Natural killer cell (primary cell): ENCODE measurements around the gene SLAIN2. TPM values are rescaled to one million over a fixed set of nuclear protein-coding genes. Genes with fewer than 3 reads are reported as not detected.
A peak's percentile ranks its signal among the peaks of the same experiment; 100 is the strongest.

Experiments
- ATAC-seq, 3 donors: fragments of 150-1000 bp in 2 of 3; fragments of 200-7000 bp in 1 of 3; cut with Tn5 transposase; 1 replicate in 1 of 3; 2 replicates in 2 of 3; pipeline ENCODE4 v1.10.0; 2021; ENCODE audit warnings: mild to moderate bottlenecking in 2 of 3, moderate library complexity in 2 of 3
- DNase-seq, 2 donors: peaks; one replicate each; pipeline versions ENCODE4 v3.0.0 to v3.0.0-alpha.2; 2013 to 2021; ENCODE audit warnings: mixed read lengths in 1 of 2
- H3K27ac ChIP-seq: one replicate; pipeline ENCODE4 v1.5.1; 2013; ENCODE audit warnings: mild to moderate bottlenecking, low read length
- H3K27me3 ChIP-seq: one replicate; pipeline ENCODE4 v1.6.1; 2013; ENCODE audit warnings: low read length; ENCODE audit not compliant: control insufficient read depth, insufficient read depth
- H3K36me3 ChIP-seq: one replicate; pipeline ENCODE4 v1.6.1; 2013; ENCODE audit warnings: low read length; ENCODE audit not compliant: control insufficient read depth, insufficient read depth
- H3K4me1 ChIP-seq: one replicate; pipeline ENCODE4 v1.6.1; 2013; ENCODE audit warnings: low read length; ENCODE audit not compliant: control insufficient read depth, insufficient read depth
- H3K4me3 ChIP-seq: one replicate; pipeline ENCODE4 v1.5.1; 2013; ENCODE audit warnings: low read length
- H3K9me3 ChIP-seq: one replicate; pipeline ENCODE4 v1.6.1; 2013; ENCODE audit warnings: low read length; ENCODE audit not compliant: control insufficient read depth, insufficient read depth
- H3K27ac Mint-ChIP-seq, 2 donors: one replicate each; pipeline ENCODE4 v1.8.0; 2022; ENCODE audit warnings: mild to moderate bottlenecking in 2 of 2, mixed read lengths in 2 of 2, moderate library complexity in 1 of 2
- H3K27me3 Mint-ChIP-seq, 2 donors: one replicate each; pipeline ENCODE4 v1.8.0; 2022; ENCODE audit warnings: low read depth in 2 of 2, mixed read lengths in 2 of 2
- H3K36me3 Mint-ChIP-seq: one replicate; pipeline ENCODE4 v1.8.0; 2022; ENCODE audit warnings: mixed read lengths
- H3K4me1 Mint-ChIP-seq, 2 donors: one replicate each; pipeline ENCODE4 v1.8.0; 2022; ENCODE audit warnings: mixed read lengths in 2 of 2
- H3K4me3 Mint-ChIP-seq: one replicate; pipeline ENCODE4 v1.8.0; 2022; ENCODE audit warnings: mild to moderate bottlenecking, moderate library complexity, mixed read lengths
- H3K9me3 Mint-ChIP-seq, 2 donors: one replicate each; pipeline ENCODE4 v1.8.0; 2022; ENCODE audit warnings: mixed read lengths in 2 of 2
- WGBS: methylation state at CpG from one replicate; pipeline ENCODE4 v1.1.7; 2013; ENCODE audit warnings: missing lambda C conversion rate; ENCODE audit not compliant: insufficient coverage; 5-methylcytosine and 5-hydroxymethylcytosine counted together
- intact Hi-C: fragments of 100-400 bp; cut with micrococcal nuclease; formaldehyde crosslinking; loops from one replicate; pipeline ENCODE4 v1.14.2; 2022
- total RNA-seq, 4 donors: library from RNA; stranded (reverse); fragments of 120-200 nt in 1 of 4; gene quantifications; one replicate each; pipeline versions ENCODE4 v1.2.3 to v1.2.4, GENCODE V29; 2013 to 2022
- TF ChIP-seq, protein P1 (sequence below): fragments of 200-600 bp; IDR thresholded peaks from one replicate; pipeline ENCODE4 v1.8.0; 2022; ENCODE audit warnings: antibody characterized with exemption

SLAIN2 gene
- total RNA-seq, 3 donors from 2014 or later (not counting 1 experiment from before 2014, with no cell fraction given): 76.9 to 103 (median 98.5) TPM

DNA sequence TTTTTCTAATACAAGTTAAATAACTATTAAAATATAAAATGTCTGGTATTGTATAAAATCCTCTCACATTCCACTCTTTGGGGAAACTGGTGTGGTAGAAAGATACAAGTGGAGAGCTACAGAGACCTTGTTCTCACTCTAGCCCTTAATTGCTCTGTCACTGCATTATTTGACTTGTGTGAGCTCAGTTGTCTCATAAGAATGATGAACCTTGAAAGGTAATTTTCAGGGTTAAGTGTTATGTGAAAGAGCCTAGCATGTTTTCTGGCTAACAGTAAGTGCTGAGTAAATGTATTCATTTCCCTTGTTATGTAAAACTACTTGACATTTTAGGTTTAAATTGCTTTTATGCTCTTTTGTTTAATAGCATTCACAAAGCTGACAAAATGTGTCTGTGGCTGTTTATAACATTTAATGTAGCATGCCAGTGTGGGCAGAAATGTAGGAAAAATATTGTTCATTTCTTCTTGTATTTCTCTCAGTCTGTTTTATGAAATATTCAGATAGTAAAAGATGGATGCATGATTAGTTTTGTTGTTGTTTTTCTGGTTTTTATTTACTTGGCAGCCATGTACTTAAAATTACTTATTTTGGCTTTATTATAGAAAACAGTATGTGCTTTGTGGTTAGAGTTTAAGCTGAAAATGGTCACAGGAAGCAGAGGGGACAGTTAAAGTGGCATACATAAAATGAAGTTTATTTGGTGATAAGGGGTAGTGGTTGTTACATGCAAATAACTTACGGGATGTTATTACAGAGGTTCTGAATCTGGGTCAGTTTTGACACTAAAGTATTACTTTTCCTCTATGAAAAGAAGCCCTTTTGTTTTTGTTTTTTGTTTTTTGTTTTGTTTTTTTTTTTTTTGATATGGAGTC, 29.2 kb downstream of the SLAIN2 start:
- peak overlapping the region; percentile 80 for H3K4me3 Mint-ChIP-seq
- H3K27ac Mint-ChIP-seq: peak overlapping the region; percentile 83 to 84
- Histone ChIP-seq H3K4me3 (no peak overlapping the region), H3K4me1 (no peaks in the 10 kb centered on the region), H3K27me3 (no peaks in the 10 kb centered on the region), H3K27ac (peak overlapping the region; percentile 43), H3K36me3 (peaks cover 2% of the 10 kb centered on the region), H3K9me3 (no peaks in the 10 kb centered on the region)
- no peaks in the 10 kb centered on the region for H3K27me3 Mint-ChIP-seq
- H3K4me1 Mint-ChIP-seq: peaks cover 54 to 71% of the 10 kb centered on the region in 2 donors
- no peaks in the 10 kb centered on the region for H3K36me3 Mint-ChIP-seq
- ATAC-seq (peak in 2 of 3 donors; percentile 64 to 76), DNase-seq (no peak)
- 40% methylated on average over 1 of the region's 1 CpG for WGBS
- TF ChIP-seq, protein P1, sequence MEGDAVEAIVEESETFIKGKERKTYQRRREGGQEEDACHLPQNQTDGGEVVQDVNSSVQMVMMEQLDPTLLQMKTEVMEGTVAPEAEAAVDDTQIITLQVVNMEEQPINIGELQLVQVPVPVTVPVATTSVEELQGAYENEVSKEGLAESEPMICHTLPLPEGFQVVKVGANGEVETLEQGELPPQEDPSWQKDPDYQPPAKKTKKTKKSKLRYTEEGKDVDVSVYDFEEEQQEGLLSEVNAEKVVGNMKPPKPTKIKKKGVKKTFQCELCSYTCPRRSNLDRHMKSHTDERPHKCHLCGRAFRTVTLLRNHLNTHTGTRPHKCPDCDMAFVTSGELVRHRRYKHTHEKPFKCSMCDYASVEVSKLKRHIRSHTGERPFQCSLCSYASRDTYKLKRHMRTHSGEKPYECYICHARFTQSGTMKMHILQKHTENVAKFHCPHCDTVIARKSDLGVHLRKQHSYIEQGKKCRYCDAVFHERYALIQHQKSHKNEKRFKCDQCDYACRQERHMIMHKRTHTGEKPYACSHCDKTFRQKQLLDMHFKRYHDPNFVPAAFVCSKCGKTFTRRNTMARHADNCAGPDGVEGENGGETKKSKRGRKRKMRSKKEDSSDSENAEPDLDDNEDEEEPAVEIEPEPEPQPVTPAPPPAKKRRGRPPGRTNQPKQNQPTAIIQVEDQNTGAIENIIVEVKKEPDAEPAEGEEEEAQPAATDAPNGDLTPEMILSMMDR: no peak
- intact Hi-C loops: no loop called here
- no peaks in the 10 kb centered on the region for H3K9me3 Mint-ChIP-seq

DNA sequence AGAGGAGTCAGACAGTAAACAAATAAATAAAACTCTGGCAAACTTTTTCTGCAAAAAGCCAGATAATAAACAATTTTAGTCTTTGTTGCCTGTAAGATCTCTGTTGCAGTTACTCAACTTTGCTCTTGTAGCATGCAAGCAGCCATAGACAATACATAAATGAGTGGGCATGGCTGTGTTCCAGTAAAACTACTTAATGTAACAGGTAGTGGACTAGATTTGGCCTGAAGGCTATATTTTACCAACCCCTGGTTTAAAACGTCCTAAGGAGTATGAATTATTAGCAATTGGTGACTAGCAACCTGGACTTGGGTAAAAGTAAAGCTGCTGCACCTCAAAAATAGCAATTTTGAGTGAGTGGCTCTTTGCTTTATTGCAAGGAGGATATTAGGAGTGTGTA, 30.9 kb downstream of the SLAIN2 start:
- Histone ChIP-seq H3K36me3 (peaks cover 2% of the 10 kb centered on the region), H3K27me3 (no peaks in the 10 kb centered on the region), H3K9me3 (no peaks in the 10 kb centered on the region), H3K4me3 (no peak overlapping the region), H3K27ac (no peak overlapping the region), H3K4me1 (no peaks in the 10 kb centered on the region)
- WGBS: 79% methylated on average over 1 of the region's 1 CpG
- H3K9me3 Mint-ChIP-seq: no peaks in the 10 kb centered on the region
- no peaks in the 10 kb centered on the region for H3K36me3 Mint-ChIP-seq
- H3K4me3 Mint-ChIP-seq: no peak overlapping the region
- ATAC-seq: no peak
- H3K4me1 Mint-ChIP-seq: peaks cover 42 to 60% of the 10 kb centered on the region in 2 donors
- intact Hi-C loops: no loop called here
- H3K27ac Mint-ChIP-seq: no peak overlapping the region
- no peak for DNase-seq
- no peaks in the 10 kb centered on the region for H3K27me3 Mint-ChIP-seq
- TF ChIP-seq, protein P1: no peak

DNA sequence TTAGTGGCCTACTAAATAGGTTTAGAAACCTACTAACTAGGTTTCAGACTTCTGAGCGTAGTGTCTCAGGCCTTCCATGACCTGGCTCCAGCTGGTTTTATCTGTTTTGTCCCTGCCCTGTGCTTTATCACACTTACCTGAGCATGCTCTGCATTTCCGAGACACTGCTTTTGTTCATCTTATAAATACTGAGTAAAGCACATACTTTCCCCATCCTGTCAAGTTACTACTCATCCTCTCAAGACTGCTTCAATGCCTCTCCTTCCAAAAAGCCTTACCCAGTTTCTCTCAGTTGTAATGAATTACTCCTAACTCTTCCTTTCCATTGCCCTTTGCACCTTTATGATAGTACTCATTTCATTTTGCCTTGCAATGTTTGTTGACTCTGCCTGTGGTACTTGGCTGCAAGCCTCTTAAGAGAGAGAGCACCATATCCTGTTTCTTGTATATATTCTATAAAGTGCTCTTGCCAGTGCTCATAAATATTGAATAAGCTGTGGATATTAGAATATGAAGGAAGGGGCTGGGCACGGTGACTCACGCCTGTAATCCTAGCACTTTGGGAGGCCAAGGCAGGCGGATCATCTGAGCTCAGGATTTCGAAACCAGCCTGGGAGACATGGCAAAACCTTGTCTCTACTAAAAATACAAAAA, 34.4 kb downstream of the SLAIN2 start:
- Mint-ChIP-seq H3K27ac (peak overlapping the region in 1 of 2 donors; percentile 30), H3K27me3 (no peaks in the 10 kb centered on the region), H3K4me3 (no peak overlapping the region), H3K9me3 (no peaks in the 10 kb centered on the region), H3K4me1 (peaks cover 40 to 50% of the 10 kb centered on the region in 2 donors), H3K36me3 (no peaks in the 10 kb centered on the region)
- no peak overlapping the region for H3K27ac ChIP-seq
- peaks cover 14% of the 10 kb centered on the region for H3K36me3 ChIP-seq
- no peaks in the 10 kb centered on the region for H3K4me1 ChIP-seq
- no peak overlapping the region for H3K4me3 ChIP-seq
- no peaks in the 10 kb centered on the region for H3K27me3 ChIP-seq
- ATAC-seq (no peak), DNase-seq (no peak)
- H3K9me3 ChIP-seq: no peaks in the 10 kb centered on the region
- 93% methylated on average over 6 of the region's 6 CpGs for WGBS
- TF ChIP-seq, protein P1: no peak
- intact Hi-C loops: no loop called here
